Skin epidermis (tissue), 12 donors: ENCODE measurements around the gene CMSS1.
"Not testable (repeated sequence)": the region's sequence is repeated elsewhere in the genome, so short reads cannot be mapped to it uniquely, and the experiment has no call there.

Experiments used
- H3K27ac ChIP-seq, 21 experiments: fragments of 200-600 bp; sonication (generic) in 11 of 21; one replicate each; pipeline ENCODE4 v1.5.0; 2020; ENCODE audit warnings: mild to moderate bottlenecking in 3 of 21, inconsistent platforms in 2 of 21, moderate library complexity in 2 of 21
- H3K4me3 ChIP-seq, 7 experiments: fragments of 200-600 bp; sonication (generic) in 2 of 7; one replicate each; pipeline ENCODE4 v1.5.0; 2020; ENCODE audit warnings: inconsistent platforms in 2 of 7, mild to moderate bottlenecking in 2 of 7, moderate library complexity in 1 of 7

Gene CMSS1

DNA sequence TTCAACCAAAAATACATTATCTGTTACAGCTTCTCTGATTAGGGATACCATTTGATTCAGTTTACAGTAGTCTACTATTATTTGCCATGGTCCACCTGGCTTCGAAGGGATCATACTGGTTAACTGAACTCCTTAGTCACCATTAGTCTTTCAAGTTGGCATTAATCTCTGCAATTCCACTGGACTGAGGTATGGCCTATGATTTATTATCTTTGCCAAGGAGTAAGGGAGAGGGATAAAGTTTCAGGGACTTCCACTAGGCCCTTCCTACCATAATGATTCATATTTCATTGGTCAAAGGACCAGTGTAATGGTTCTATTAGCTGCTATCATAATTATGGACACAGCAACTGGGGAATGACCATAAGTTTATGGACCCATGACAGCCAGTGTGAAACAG lies 7.3 kb upstream of the CMSS1 start:
- H3K27ac ChIP-seq = no peak overlapping the region
- H3K4me3 ChIP-seq = no peak overlapping the region

- peak overlapping the region in 16 of 21 experiments; percentile 74 to 93 (median 91) for H3K27ac ChIP-seq
- H3K4me3 ChIP-seq = peak overlapping the region; percentile 60 to 90 (median 73)
Measured at GRCh38 chr3:99817047-99817436, 620 bp upstream of the CMSS1 start.

- Histone ChIP-seq H3K4me3 (no peak overlapping the region), H3K27ac (peak overlapping the region in 1 of 21 experiments; percentile 91)
Measured at GRCh38 chr3:99818818-99819217, 1.2 kb downstream of the CMSS1 start.

DNA sequence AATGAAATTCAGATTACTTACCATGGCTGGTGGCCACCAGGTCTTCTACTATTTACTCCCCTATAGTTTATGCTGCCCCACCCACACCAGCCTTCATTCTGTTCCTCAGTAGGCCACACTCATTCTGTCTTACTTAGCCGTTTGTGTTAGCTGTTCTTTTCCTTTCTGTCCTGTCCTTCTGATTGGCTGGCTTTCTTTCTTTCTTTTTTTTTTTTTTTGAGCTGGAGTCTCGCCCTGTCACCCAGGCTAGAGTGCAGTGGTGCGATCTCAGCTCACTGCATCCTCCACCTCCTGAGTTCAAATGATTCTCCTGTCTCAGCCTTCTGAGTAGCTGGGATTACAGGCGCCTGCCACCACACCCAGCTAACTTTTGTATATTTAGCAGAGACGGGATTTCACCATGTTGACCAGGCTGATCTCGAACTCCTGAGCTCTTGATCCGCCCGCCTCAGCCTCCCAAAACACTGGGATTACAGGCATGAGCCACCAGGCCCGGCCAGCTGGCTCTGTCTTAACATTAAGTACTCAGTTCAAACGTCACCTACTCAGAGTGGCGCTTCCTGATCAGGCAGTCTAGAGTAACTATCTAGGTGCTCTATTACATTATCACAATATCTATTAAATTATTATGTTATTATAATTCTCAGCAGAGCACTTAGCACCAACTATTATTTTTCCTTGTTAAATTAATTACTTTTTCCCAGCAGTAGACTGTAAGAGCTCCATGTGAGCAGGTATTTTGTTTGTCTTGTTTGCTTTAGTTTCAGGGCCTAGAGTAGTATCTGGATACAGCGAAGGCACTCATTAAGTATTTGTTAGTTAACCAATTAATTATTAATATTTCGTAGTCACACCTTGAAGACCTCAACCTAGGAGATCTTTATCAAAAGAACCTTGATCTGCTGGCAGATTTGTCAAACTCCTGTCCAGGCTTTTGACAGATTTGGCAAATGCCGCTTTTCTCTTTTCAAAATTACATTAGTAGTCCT lies 6.4 kb downstream of the CMSS1 start:
- Histone ChIP-seq H3K27ac (no peak overlapping the region), H3K4me3 (no peak overlapping the region)

DNA sequence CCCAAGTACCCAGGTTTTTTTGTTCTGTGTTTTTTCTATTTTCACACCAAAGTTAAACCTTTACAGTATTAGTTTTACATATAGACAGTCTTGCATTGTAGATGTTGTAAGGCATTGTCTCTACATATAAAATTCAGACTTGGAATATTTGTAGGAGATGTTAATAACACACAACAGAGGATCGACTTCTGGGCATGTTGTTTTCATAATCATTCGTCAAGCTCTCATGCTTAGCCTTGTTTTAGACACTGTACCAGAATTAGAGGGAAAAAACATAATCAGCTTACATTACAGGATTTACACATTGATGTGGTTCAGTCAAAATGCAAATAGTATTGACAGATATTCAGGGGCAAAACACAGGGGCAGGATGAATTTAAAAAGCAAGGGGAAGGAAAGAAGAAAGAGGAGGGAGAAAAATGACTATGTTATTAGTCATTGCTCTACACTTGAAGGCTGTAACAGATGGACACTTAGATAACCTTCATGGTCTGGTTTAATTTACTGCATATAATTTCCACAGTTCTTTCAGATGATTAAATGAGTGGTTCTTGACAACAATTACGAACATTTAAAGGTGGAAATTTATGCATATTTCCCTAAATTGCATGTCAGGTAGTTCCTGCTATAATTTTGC lies 7.5 kb downstream of the CMSS1 start:
- H3K27ac ChIP-seq = peak overlapping the region in 1 of 21 experiments; percentile 17

DNA sequence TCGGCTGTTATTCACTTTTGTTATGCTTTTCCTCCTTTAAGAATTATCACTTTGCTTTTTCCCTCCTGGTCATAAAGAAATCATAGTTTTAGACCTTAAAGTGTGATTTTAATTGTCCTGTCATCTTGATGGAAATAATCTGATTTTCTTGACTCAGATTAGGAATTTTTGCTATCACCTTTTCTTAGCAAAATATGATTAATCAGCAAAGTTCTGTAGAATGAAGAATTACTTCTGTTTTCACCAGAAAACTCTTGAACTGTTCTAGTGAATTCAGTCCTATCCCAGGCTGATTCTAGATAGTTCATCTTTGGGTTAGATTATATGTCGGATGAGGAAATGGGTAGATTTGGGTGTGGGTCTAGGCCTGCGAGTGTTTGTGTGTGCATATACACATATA lies 12.2 kb downstream of the CMSS1 start:
- H3K27ac ChIP-seq = no peak overlapping the region

More for the DNA sequence above, 7.5 kb downstream of the CMSS1 start:
- no peak overlapping the region for H3K4me3 ChIP-seq

GRCh38 chr3:99833617-99834205 lies 16.0 kb downstream of the CMSS1 start:
- peak overlapping the region in 4 of 21 experiments; percentile 11 to 28 (median 27) for H3K27ac ChIP-seq

More for the DNA sequence above, 12.2 kb downstream of the CMSS1 start:
- H3K4me3 ChIP-seq = no peak overlapping the region

GRCh38 chr3:99834211-99834957 lies 16.7 kb downstream of the CMSS1 start:
- Histone ChIP-seq H3K4me3 (no peak overlapping the region), H3K27ac (no peak overlapping the region)

More at GRCh38 chr3:99833617-99834205, 16.0 kb downstream of the CMSS1 start:
- no peak overlapping the region for H3K4me3 ChIP-seq

DNA sequence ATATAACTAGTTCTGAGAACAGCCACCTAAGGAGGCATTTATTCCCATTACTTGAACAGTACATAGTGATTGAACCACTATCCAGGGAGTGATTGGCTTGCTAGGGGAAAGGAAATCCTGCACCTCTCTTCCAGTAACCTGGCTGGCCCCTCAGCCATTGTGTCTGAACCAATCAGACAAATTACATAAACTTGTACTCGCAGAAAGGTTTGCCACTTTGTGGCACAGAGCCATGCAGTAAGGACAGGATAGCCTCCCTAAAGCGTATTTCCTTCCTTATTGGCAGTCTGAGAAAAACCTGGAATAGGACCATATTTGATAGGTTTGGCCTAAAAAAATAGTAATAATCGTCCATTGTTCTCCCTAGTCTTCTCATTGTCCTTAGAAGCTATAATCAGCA lies 19.0 kb downstream of the CMSS1 start:
- Histone ChIP-seq H3K4me3 (no peak overlapping the region), H3K27ac (peak overlapping the region in 1 of 21 experiments; percentile 3)

DNA sequence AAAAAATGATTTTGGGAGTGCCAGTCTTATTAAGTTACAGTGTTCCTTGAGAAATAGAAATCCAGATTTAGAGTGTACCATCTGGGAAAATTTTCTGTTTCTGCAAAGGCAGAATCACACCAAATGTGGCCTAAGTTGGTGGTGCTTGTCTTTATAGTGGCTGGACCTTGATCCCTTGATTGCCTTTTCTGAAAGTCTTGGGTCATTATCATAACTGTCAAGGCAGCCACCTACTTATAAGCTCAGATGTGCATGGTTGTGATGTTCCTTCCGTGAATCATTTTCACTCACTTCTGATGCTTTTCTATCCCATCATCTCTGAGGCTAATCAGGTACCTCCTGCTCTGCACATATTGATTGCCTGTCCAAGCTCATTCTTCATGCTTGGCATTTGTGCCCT lies 20.1 kb downstream of the CMSS1 start:
- Histone ChIP-seq H3K27ac (no peak overlapping the region), H3K4me3 (no peak overlapping the region)

GRCh38 chr3:99838755-99839154 lies 21.1 kb downstream of the CMSS1 start:
- Histone ChIP-seq H3K4me3 (no peak overlapping the region), H3K27ac (no peak overlapping the region)

DNA sequence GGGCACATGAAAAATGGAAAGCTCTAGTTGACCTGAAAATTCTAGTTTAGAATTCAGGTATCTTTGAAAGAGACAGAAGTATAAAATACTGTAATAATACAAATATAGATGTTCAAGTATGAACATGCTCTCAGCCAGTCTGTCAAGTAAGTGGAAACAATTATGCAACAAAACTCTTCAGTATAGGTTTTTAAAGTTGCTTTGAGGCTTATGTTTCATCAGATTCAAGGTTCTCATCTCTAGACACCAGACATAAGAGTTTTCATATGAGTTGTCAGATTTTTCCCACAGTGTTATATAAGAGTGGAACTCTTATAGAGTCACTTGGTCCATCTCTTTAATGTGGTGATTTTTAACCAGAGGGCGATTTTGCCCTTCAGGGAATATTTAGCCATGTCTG lies 22.0 kb downstream of the CMSS1 start:
- H3K4me3 ChIP-seq = no peak overlapping the region
- H3K27ac ChIP-seq = no peak overlapping the region

DNA sequence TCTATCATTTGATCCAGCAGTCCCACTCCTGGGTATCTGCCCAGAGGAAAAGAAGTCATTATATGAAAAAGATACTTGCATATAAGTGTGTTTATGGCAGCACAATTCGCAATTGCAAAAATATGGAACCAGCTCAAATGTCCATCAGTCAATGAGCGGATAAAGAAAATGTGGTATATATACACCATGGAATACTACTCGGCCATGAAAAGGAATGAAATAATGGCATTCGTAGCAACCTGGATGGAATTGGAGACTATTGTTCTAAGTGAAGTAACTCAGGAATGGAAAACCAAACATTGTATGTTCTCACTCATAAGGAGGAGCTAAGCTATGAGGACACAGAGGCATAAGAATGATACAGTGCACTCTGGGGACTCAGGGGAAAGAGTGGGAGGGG lies 24.3 kb downstream of the CMSS1 start:
- H3K27ac ChIP-seq = peak overlapping the region in 1 of 21 experiments; percentile 84
- H3K4me3 ChIP-seq = not testable (repeated sequence)

GRCh38 chr3:99842826-99843589 lies 25.3 kb downstream of the CMSS1 start:
- Histone ChIP-seq H3K4me3 (no peak overlapping the region), H3K27ac (peak overlapping the region in 14 of 21 experiments; percentile 15 to 84 (median 52))

- Histone ChIP-seq H3K27ac (peak overlapping the region in 16 of 21 experiments; percentile 13 to 84 (median 52)), H3K4me3 (no peak overlapping the region)
Measured at GRCh38 chr3:99843590-99844258, 26.1 kb downstream of the CMSS1 start.

- Histone ChIP-seq H3K4me3 (no peak overlapping the region), H3K27ac (peak overlapping the region in 5 of 21 experiments; percentile 8 to 84 (median 26))
Measured at GRCh38 chr3:99845331-99845730, 27.7 kb downstream of the CMSS1 start.

- no peak overlapping the region for H3K4me3 ChIP-seq
- H3K27ac ChIP-seq = peak overlapping the region in 7 of 21 experiments; percentile 37 to 84 (median 68)
Measured at GRCh38 chr3:99845999-99846398, 28.3 kb downstream of the CMSS1 start.

- Histone ChIP-seq H3K4me3 (no peak overlapping the region), H3K27ac (peak overlapping the region in 13 of 21 experiments; percentile 18 to 86 (median 56))
Measured at GRCh38 chr3:99846477-99847160, 29.0 kb downstream of the CMSS1 start.
